ENCODE measurements around the gene TM9SF4.
A peak's percentile ranks its signal among the peaks of the same experiment; 100 is the strongest.
"Not testable (repeated sequence)": the region's sequence is repeated elsewhere in the genome, so short reads cannot be mapped to it uniquely, and the experiment has no call there.

The TM9SF4 gene

DNA sequence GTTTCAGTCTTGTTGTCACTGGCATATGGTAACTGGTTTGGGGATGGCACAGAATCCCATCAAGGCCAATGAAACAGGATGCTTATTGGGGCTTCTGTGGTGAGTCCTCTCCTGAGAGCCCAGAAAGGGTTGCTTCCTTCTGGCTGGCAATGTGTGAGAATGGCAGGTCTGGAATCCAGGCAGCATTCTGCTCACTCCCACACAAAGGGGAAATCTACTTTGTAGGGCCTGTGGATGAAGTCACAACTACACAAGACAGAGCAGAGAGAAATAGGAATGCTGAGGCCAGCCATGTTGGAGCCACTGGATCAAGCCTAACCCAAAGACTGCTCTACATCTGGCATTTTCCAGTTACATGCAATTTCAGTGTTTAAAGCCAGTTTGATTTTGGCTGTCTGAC lies 82.4 kb downstream of the TM9SF4 start:
- no peak for DNase-seq

DNA sequence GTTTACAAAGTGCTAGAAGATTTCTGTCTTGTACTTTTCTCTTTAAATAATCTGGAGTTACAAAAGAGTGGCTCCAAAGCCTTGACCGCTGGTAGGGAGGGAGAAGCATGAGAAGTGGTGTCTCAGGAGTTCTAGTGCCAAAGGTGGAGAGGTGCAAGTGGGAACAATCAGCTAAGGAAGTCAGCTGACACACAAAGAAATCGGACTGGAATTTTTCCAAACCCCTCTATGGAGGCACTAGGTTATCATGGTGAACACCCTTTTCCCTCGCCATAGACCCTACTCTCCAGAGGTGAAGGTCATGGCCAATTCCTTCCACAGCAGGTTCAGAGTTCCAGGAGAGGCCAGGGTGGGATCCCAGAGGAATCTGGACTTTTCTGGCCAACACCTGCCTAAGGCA lies 83.2 kb downstream of the TM9SF4 start:
- DNase-seq, result no peak

DNA sequence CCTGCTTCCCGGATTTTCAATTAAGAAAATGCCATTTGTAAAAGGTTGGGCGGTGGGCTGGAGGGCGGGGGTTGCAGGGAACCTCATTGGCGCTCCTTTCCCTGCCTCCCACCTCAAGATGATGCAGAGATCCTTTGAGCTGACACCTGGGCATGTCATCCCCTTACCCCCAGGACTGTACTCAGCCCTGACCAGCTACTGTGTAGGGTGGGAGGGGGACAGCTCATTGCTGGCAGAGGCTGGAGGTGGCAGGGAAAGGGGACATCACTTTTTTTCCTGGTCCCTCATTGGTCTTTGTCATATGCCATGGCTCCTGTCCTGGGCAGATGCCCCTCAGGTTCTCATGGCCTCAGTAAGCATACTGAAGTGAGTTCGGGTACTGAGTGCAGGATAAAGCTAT lies 83.8 kb downstream of the TM9SF4 start:
- not testable (repeated sequence) for DNase-seq

DNA sequence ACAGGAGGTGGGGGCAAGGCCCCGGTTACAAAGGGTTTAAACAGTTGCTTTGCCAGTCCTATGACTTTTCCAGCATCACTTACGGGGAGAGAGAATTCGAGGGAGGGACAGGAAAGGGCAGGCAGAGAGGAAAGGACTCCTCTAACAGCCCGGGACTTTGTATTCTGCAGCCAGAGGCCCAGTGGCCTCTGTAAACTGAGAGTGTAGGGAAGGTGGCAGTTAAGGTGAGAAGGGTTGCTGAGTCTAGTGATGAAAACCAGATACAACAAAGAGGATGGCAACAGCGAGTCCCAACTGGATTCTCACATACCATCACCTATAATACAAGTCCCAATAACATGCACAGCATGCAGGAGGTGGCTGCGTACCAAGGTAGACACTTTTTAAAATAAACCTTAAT lies 84.5 kb downstream of the TM9SF4 start:
- DNase-seq, result no peak

DNA sequence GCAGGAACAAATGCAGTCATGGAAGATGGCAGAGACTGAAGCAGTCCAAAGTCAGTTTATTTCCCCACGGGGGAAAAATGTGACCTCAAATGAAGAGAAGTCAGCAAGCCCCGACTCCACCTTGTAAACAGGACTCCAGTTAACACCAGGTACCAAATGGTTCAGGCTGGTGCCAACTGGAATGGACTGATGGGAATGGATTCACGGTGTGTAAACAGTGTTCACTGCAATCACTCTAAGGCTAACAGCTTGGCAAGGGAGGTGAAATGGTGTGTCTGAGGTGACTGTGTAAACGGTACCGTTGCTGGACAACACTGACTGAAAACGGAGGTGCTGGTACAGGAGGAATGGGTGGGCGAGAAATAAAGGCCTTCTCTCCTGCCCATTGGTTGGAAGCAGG lies 86.1 kb downstream of the TM9SF4 start:
- DNase-seq, result no peak

DNA sequence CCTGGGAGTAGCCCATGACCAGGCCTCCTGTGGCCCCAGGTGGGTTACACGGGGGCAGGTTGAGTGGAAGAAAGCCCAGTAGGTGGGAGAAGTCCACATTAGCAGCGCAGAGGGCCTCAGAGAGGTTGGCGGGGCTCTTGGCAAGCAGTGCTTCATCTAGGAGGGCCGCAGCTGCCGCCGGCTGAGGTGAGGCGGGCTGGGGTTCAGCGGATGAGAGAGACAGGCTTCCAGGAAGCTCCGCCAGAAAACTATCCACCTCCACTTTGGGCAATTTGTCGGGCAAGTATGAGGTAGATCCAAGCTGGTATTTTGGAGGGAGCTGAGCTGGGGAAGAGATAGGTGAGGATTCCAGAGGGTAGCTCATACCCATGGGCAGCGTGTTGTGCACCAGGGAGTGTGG lies 87.1 kb downstream of the TM9SF4 start:
- not testable (repeated sequence) for DNase-seq

DNA sequence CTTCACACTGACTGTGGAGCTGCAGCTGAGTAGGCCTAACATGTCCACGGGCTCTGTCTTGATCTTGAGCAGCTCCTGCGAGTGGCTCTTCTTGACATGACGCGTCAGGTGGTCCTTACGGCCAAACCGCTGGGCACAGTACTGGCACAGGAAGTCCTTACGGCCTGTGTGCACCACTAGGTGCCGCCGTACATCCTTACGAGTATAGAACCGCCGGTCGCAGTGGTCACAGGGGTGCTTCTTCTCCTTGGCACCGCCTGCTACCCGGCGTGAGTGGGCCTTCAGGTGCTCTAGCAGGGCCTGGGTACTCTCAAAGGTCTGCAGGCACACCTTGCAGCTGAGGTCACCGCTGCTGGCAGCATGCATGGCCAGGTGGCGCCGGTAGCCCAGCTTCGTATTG lies 87.6 kb downstream of the TM9SF4 start:
- DNase-seq, result not testable (repeated sequence)

DNA sequence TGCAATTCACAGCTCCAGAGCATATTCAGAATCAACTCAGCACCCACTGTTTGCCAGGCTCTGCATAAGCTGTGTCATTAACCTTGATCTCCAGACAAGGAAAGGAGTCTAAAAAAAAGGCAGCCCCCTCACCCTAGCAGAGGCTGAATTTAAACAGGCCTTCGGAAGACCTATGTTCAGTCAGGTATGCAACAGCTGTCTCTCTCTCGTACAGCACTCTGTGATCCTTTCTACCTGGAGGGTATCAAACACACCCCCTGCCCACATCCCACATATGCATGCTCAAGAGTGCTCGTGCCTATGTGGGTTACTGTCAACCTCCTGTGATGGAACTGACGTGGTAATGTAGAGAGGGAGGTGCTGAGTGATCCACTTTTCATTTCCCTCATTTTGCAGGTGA lies 89.5 kb downstream of the TM9SF4 start:
- no peak for DNase-seq

DNA sequence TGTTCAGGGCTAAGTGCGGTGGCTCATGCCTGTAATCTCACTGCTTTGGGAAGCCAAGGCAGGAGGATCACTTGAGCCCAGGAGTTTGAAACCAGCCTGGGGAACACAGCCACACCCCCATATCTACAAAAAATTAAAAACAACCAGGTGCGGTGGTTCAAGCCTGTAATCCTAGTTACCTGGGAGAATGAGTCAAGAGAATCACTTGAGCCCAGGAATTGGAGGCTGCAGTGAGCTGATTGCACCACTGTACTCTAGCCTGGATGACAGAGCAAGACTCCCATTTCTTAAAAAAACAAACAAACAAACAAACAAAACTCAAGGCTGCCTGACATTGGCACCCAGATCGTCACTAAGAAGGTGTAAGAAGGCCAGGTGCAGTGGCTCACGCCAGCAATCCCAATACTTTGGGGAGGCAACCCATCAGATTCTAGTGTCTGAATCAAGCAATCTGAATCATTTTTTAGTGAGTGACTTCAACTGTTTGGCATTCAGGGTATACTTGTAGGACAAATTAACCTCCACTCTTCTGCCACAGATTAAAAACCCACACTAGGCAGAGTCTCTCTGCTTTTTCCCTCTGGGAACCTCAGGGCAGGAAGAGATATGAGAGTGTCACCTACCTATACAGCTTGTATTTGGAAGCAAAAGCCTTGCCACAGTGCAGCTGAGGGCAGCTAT lies 91.9 kb downstream of the TM9SF4 start:
- DNase-seq, result no peak

DNA sequence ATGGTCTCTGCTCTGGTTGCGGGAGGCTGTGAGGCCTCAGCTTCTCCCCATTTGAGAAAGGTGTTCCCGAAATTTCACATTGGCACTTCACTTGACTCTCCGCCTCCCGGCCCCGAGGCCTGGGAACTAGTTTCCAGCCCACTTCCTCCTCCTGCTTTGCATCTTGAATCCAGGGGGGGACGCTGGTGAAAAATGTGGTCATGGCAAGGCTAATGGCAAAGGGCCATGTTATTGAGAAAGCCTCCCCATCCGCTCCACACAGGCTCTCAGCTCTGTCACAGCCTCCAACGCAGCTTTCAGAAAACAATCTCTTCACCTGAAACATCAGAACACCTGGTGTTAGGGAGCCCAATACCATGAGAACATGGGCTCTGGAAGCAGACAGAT lies 92.5 kb downstream of the TM9SF4 start:
- DNase-seq, result no peak

DNA sequence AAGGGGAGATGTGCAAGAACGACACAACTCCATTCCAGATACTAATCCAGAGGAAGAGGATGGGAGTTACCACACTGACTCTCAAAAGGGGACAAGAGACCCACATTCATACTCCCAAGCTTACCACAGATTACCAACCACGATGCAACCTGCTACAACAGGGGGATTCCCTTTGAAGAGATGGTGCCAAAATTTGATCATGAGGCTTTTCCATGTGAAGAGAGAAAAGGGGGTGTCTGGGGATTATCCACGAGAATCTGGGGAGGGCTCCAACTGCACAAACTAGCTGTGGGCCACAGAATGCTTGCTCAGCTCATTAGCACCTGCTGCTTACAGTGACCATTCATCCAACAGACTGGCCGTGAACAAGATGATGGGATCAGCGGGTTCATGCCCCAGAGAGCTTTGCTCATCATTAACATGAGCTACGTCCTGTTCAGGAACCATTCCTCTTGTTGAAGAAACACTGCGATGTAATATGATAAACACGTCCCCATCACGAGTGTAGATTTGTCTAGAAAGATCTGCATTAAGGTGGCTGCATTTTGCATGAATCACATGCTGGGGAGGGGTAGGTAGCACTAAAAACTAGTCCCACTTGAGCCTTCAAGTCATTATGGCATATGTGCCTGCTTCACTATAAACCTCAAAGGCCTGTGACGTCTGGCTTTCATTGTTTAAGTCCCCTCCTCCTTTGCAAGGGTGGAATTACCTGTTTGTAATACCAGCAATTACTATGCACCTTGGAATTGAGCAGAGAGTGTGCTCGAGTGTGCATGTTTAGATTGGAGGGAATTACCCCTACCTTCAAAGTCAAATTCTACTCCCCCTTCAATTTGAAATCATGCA lies 94.1 kb downstream of the TM9SF4 start:
- peak; percentile 62 for DNase-seq

DNA sequence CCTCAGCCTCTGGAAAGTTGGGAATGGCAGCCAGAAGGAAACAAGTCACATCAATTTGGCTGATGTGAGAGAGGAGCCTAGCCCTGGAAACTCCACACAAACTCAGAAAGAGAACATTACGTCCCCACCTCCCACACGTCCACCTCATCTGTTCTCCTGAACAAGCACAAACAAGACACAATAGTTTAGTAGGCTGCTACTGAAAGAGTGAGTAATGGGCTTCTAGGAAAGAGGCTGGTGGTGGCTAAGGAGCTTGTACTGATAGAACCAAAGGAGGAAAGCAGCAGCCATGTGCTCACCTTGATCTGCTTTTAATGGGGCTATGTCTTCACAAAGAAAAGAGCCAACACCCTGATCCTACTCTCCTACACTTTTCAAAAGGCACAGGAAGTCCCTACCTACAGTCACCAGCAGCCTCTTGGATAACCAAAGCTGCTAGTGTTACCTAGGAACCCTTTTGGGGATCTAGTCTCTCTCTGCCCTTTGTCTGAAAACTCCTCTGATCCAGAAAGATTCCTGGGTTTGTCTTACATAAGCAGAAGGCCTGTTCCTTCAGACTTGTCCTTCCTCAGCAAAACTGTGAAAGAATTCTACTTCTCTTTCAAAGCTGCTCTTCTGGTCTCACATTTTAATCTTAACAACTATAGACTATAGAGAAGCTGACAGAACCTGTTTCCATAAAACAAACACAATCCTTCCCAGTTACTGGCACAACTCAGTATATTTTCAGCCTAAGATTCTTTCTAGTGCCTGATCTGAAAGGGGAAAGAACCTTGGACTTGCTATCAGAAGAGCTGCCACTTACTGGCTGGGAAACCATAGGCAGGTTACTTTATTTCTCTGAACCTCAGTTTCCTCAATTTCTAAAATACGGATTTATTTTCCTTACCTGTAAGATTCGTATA lies 94.9 kb downstream of the TM9SF4 start:
- DNase-seq, result peak; percentile 87

DNA sequence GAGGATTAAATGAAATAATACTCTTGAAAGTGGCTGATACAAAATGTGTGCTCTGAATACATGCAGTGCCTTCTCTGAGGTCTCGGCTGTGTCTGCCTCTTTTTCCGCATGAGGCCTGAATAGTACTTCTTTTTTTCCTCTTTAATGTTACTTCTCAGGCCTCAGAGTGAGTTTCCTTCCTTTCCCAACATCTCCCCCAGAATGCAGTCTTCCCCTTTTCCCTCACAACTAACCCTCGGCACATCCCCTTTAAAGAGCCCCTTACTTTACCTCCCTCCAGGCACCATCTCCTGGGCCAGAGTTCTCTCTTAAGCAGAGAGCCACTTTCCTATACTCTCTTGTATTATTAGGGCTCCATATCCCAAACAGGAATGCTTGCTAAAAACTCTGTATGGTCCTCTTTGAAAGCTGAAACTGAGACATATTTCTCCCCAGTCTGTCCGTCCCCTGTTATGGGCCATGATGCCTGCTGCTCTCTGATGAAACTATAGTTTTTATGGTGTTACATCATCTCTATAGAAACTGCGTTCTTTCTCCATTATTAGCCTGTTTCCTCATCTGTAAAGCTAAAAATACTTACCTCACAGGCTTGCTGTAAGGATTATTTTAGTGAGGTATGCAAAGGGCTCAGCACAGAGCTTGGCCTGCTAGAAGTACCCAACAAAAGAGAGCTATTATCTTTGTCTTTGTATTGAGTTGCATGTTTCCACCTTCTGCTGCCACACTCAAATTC lies 95.8 kb downstream of the TM9SF4 start:
- no peak for DNase-seq

DNA sequence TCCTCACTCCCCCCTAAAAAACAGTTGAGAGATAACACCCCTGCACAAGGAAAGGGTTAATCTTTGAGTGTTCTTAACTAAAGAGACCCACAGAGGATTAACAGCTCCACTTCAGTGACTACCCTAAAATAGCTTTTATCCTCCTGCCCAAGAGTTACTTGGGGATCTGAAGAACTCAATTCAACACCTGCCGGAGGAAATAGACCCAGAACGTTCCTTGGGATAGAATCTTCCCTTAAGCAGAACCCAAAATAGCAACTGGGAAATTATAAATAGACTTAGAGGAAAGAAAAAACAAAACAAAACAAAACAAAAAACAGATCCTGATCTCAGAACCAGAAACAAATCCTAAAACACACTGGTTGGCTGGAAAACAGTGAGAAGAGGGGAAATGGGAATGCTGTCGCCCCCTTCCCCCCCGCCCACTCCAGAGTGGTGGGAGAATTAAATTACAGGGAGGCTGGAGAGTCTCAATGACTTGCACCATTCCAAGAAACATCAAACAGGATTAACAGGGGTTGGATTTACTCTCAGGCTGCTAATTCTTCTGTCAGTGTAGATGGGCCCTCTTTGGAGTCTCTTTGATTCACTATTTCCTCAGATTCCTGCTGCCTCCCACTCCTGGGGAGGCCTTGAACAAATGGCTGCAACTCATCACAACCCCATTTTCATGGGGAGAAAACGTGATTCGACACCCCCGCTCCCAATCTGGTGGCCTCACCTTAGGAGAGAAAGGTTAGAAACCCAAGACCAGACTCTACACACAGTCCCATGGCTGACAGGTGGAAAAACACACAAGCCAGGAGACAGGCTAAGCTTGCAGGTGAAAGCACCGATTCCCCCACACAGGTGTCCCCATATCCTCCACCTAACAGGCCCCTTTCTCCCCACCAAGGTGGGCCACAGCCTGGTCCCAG lies 96.6 kb downstream of the TM9SF4 start:
- DNase-seq, result peak; percentile 42

DNA sequence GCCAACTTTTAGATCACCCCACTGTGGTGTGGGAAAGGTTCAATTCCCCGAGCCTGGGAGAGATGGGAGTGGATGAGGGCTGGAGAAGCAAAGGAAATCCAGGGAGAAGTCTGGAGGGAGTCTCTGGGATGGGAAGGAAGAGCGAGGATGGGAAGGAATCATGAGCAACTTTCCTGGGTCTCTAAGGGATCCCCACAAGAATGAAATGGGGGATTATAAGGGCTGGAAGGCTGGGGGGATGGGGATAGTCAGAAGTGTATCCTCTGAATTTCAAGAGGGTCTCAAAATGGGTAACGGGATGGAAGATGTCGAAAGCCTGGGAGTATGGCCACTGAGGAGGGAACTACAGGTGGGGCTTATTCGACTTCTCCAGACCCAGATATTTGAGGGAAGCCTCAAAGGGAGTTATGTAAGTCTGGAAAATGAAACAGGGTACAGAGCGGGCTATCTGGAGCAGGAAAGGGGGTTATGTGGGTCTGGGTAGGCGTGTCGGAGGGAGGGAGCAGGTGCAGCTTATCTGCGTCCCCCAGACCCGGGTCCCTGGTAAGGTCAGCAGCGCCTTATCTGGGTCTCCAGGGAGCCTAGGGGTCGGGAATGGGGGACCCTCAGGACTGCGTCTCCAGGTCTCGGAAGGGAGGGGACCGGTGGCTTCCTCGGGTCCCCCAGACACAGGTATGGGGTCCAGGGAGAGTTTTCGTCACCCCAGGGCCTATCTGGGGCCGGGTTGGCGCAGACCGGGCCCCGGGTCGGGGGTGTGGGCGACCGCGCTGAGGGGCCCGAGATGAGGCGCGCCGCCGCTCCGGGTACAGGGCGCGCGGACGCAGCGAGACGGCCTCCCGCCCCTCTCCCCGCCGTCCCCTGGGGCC lies 97.5 kb downstream of the TM9SF4 start:
- peak; percentile 40 for DNase-seq

DNA sequence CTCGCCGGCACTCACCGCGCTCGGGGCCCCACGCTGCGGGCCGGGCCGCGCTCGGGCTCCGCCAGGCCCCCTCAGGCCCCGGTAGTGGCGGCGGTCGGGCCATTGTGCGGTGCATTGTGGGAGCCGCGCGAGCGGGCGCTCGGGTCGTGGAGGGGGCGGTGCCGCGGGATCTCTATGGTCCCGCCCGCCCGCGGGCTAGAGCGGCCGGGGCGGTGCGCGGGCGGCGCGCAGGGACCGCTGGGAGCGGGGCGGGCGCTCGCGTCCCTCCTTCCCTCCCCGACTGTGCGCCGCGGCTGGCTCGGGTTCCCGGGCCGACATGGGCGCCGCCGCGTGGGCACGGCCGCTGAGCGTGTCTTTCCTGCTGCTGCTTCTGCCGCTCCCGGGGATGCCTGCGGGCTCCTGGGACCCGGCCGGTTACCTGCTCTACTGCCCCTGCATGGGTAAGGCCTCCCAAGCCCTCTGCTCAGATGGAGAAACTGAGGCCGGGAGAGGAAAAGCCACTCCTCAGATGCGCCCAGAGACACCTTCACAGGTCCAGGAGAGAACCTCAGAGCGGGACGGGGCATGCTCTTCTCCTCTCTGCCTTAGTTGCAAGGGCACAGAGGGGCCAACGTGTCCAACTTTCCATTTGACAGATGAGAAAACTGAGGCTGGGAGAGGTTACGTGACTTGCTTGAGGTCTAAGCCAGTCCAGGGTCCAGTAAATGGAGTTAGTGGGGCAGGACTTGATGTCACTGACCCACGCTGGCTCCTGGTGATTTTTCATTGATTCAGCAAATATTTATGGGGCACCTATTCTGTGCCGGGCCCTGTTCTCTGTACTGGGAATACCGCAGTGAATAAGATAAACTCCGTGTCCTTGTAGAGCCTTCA lies 98.3 kb downstream of the TM9SF4 start, which contains the start of the genes PLAGL2 and POFUT1:
PLAGL2 (minus strand) TSS at position 118 of the 873 bp plus-strand sequence. CDS start 5,565 bp downstream, outside the sequence.
POFUT1 (plus strand) TSS at position 255 of the 873 bp plus-strand sequence; CDS start at position 317, 62 bp downstream.
- DNase-seq, result peak; percentile 93

DNA sequence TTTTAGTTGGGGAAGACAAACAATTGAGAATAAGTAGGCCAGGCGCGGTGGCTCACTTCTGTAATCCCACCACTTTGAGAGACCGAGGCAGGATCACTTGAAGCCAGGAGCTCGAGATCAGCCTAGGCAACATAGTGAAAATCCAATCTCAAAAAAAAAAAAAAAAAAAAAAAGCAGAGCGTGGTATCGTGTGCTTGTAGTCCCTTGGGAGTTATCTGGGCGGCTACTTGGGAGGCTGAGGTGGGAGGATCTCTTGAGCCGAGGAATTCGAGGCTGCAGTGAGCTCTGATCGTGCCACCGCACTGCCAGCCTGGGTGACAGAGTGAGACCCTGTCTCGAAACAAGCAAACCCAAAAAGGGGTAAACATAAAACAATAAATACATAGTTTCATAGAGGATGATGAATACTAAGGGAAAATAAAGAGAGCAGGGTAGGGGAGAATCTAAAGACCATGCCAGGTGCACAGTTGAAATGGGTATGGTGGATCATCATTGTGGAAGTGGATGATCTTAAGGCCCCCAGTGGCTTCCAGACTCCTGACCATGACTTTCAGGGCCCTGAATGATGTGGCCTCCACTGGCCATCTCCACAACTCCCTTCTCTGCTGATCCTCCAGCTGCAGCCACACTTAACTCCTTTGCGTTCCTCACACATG lies 99.1 kb downstream of the TM9SF4 start:
- DNase-seq, result no peak

DNA sequence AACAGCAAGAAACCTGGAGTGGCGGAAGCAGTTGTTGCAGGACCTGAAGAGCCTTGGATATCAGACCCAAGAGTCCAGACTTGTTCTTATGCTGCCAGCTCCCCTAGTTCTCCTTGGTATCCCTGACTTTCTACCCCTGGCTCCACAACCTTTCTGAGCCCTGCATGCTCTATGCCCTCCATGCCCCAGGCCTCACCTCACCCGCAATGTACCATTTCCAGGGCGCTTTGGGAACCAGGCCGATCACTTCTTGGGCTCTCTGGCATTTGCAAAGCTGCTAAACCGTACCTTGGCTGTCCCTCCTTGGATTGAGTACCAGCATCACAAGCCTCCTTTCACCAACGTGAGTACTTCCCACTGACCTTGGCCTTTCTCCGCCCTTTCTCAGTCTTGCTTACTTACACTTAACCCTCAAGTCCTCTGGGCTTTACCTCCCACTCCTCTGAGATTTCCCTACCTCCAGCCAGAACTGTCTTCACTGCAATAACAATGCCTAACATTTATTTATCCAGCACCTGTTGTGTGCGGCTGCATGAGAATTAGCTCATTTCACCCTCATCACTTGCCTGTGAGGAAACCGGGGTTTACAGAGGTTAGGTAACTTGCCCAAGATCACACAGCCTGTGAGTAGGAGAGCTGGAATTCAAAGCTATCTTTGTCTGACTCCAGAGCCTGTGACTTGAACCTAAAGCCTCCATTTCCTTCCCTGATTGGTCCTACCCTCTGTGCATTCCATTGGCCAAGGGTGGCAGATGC lies 100.5 kb downstream of the TM9SF4 start:
- DNase-seq, result no peak
